Measurements from ENCODE around the gene RCL1.

The RCL1 gene

DNA sequence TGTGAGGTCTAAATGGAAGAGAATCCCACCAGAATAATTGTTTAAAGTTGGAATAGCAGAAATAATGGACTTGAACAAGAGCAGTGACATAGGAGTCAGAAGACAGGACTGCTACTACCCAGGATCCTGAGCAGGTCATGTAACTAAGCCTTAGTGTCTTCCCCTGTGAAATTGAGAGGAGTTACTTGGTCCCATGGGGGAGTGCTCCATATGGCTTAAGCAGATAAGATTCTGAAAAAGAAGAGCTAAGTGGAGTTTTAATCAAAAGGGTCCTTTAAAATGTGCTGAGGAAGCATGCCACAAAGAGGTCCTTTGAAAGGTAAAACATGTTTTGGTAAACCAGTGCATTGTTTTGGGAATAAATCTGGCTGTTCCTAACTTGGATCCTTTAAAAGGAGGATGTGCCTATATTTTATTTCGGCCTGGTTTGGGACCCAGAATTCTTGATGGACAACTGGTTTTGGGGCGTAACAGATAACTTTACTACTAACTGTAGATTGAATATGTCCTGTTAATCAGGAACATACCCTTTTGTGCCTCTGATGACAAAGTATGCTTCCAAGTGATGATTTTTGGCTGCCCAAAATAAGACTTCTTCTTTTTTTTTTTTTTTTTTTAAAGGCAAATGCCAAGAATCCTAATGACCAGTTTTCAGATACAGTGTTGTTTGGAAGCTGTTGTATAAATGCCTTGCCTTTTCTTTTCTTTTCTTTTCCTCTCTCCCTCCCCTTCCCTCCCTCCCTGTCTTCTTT lies 5.7 kb downstream of the RCL1 start:
- TF ChIP-seq, protein P1, sequence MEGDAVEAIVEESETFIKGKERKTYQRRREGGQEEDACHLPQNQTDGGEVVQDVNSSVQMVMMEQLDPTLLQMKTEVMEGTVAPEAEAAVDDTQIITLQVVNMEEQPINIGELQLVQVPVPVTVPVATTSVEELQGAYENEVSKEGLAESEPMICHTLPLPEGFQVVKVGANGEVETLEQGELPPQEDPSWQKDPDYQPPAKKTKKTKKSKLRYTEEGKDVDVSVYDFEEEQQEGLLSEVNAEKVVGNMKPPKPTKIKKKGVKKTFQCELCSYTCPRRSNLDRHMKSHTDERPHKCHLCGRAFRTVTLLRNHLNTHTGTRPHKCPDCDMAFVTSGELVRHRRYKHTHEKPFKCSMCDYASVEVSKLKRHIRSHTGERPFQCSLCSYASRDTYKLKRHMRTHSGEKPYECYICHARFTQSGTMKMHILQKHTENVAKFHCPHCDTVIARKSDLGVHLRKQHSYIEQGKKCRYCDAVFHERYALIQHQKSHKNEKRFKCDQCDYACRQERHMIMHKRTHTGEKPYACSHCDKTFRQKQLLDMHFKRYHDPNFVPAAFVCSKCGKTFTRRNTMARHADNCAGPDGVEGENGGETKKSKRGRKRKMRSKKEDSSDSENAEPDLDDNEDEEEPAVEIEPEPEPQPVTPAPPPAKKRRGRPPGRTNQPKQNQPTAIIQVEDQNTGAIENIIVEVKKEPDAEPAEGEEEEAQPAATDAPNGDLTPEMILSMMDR (conservative IDR thresholded peaks at IDR 0.05): no peak
- no peak for TF ChIP-seq ZFX (IDR thresholded peaks at IDR 0.05)
- H3K27ac ChIP-seq: no peak overlapping the region

DNA sequence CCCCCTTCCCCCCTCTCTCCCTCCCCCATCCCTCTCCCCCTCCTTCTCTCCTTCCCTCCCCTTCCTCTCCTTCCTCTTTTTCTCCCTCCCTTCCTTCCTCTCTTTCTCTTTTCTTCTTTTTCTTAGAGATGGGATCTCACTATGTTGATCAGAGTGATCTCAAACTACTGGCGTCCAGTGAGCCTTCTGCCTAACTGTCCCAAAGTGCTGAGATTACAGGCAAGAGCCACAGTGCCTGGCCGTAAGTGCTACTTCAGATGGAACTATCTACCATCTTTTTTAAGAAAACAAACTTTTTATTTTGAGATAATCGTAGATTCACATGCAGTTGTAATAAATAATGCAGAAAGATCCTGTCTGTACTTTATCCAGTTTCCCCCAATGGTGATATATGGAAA lies 6.3 kb downstream of the RCL1 start:
- H3K27ac ChIP-seq: no peak overlapping the region
- no peak for TF ChIP-seq ZFX (IDR thresholded peaks at IDR 0.05)
- TF ChIP-seq, protein P1 (conservative IDR thresholded peaks at IDR 0.05): no peak

DNA sequence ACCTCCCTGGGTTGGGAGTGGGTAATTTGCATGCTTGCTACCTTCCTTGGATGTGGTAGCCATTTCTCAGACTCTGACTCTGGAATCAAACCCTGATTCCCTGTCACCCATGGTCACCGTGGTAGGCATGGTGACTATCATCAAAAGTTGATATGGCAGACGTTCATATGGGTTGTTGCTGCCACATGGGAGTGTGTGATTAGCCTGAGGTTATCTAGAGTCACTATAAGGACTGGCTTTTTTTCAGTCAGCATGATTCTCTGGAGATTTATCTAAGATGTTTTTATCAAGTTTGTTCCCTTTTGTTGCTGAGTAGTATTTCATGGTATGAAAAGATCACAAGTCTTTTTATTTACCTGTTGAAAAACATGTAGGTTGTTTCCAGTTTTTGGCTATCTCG lies 7.0 kb downstream of the RCL1 start:
- H3K27ac ChIP-seq: no peak overlapping the region
- TF ChIP-seq ZFX (IDR thresholded peaks at IDR 0.05): no peak

DNA sequence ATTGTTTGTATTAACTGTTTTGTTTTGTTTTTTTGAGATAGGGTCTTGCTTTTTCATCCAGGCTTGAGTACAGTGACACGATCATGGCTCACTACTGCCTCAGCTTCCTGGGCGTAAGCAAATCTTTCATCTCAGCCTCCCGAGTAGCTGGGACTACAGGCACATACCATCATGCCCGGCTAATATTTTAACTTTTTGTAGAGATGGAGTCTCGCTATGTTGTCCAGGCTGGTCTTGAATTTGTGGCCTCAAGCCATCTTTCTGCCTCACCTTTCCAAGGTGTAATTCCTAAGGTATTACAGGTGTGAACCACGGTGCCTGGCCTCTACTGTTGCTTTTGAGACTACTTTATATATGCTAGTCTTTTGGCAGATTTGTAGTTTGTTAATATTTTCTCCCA lies 8.4 kb downstream of the RCL1 start:
- TF ChIP-seq, protein P1 (conservative IDR thresholded peaks at IDR 0.05): no peak
- no peak for TF ChIP-seq ZFX (IDR thresholded peaks at IDR 0.05)
- H3K27ac ChIP-seq: no peak overlapping the region

DNA sequence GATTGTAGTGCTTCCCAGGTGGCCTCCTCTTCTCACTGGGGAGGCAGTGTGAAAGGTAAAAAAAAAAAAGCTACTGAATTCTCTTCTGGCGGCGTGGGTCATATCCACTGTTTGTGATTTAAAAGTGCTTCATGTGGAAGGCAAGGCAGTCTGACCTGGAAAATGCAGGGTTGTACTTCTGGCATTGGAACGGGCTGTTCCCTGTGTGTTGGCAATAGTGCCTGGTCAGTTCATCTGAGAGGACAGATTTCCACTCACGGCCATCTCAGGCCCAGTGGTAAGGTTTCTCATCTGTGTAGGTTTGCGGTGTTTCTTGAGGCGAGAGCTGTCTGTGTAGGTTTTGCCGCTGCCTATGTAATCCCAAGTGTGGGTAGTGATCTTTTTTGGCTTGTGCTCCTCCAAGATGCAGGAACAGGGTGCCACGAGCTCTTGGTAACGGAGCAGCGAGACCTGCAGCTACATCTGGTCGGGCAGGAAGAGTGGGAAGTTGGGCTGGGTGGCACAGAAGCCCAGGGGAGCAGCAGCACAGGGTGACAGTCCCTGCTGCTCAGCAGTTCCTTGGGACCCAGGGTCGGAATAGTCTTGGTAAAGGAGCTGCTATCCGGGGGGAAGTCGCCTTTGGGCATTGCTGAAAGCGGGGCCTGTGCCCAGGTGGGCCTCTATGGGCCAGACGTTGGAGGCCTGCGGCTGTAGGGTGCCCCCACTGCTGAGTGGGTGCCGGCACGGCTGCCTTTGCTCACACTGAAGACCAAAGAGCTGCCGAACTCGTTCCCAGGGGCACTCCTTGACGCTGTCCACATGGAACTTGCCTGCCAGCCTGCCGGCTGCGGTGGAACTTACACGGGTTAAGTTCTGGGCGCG lies 11.2 kb downstream of the RCL1 start:
- no peak for TF ChIP-seq ZFX (IDR thresholded peaks at IDR 0.05)
- TF ChIP-seq, protein P1 (conservative IDR thresholded peaks at IDR 0.05): no peak
- peak overlapping the region; percentile 26; the same call in 1 of the 2 replicates for H3K27ac ChIP-seq

DNA sequence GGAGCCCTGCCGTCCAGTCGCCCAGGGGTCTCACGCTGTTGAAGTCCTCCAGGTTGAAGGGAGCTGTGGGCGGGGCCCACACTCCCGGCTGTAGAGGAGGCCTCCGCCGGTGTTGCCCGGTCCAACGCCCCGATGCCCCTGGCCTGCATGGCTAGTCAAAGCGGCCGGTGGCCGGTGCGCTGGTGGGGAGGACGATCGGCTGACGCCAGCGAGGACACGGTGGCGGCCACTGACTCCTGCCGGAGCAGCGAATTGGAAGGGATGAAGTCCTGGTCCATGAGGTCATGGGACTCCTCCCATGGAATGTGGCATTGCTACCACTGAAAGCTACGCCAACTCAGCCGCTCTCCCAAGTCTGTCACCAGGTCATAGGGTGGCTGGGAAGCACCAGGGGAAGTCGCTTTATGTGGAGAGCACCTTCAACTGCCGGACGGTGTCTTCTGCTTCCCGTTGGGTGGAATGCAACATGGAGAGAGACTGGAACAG lies 11.8 kb downstream of the RCL1 start:
- H3K27ac ChIP-seq: no peak overlapping the region
- TF ChIP-seq, protein P1 (conservative IDR thresholded peaks at IDR 0.05): no peak
- no peak for TF ChIP-seq ZFX (IDR thresholded peaks at IDR 0.05)

DNA sequence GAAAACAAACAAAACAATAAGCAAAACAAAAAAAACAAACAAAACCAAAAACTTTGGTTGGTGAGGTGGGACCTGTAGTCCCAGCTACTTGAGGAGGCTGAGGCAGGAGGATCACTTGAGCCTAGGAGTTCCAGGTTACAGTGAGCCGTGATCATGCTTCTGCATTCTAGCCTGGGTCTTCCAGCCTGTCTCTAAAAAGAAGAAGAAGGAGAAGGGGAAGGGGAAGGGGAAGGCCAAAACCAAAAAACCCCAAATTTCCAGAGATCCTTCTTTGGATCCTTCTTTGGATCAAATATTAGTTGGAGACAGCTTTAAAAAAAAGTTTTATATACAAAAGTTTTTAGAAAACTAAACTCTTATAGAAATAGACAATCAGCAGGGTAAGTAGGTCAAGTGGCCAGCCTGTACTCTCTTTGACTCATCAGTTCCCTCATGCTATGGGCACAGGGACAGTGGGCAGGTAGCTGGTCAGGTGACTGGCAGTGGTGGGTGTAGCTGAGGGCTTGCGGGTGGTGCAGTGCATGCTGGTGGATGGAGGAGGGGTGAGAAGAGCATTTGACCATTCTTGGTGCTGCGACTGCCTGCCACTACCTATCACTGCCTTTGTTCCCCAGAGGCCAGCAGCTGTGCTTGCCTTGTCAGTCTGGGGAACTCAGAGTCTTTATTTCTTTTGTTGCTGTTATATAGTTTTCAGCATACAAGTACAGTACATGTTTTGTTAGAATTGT lies 12.6 kb downstream of the RCL1 start:
- TF ChIP-seq ZFX (IDR thresholded peaks at IDR 0.05): no peak
- TF ChIP-seq, protein P1 (conservative IDR thresholded peaks at IDR 0.05): no peak
- H3K27ac ChIP-seq: no peak overlapping the region
